Kidney (tissue), 14 donors: ENCODE measurements around the gene NUMBL. TPM values are rescaled to one million over a fixed set of nuclear protein-coding genes. Genes with fewer than 3 reads are reported as not detected.

Experiments
- DNase-seq, 5 donors: peaks; one replicate each; pipeline ENCODE4 v3.0.0-alpha.2; 2013 to 2020
- FAIRE-seq: peaks from 2 replicates; lab custom pipeline; 2012; peaks lifted over from hg19 to GRCh38; lab: Jason Lieb, UNC
- H3K27ac ChIP-seq, 2 donors: one replicate each; pipeline ENCODE4 v1.7.0; 2013; ENCODE audit warnings: low read depth in 2 of 2, low read length in 2 of 2, inconsistent platforms in 1 of 2
- H3K27me3 ChIP-seq: one replicate; pipeline ENCODE4 v1.7.1; 2013; ENCODE audit warnings: low read length, inconsistent platforms; ENCODE audit not compliant: control insufficient read depth, insufficient read depth
- H3K36me3 ChIP-seq, 3 donors: one replicate each; pipeline versions ENCODE4 v1.7.0 to v1.7.1; 2013; ENCODE audit warnings: low read length in 3 of 3, control low read depth in 1 of 3, inconsistent platforms in 1 of 3; ENCODE audit not compliant: insufficient read depth in 3 of 3, control insufficient read depth in 2 of 3
- H3K4me1 ChIP-seq, 3 donors: one replicate each; pipeline versions ENCODE4 v1.7.0 to v1.7.1; 2013; ENCODE audit warnings: low read length in 3 of 3, inconsistent platforms in 1 of 3, low read depth in 1 of 3; ENCODE audit not compliant: control insufficient read depth in 2 of 3, insufficient read depth in 2 of 3
- H3K4me3 ChIP-seq, 3 donors: one replicate each; pipeline versions ENCODE4 v1.7.0 to v1.8.1; 2013; ENCODE audit warnings: low read length in 3 of 3, control low read depth in 1 of 3, inconsistent platforms in 1 of 3
- H3K9ac ChIP-seq, 3 donors: one replicate each; pipeline versions ENCODE4 v1.7.0 to v1.7.1; 2013; ENCODE audit warnings: low read length in 3 of 3, control low read depth in 1 of 3, inconsistent platforms in 1 of 3
- H3K9me3 ChIP-seq, 3 donors: one replicate each; pipeline versions ENCODE4 v1.7.0 to v1.7.1; 2013; ENCODE audit warnings: low read length in 3 of 3, control low read depth in 1 of 3, inconsistent platforms in 1 of 3; ENCODE audit not compliant: control insufficient read depth in 2 of 3, insufficient read depth in 1 of 3
- CTCF ChIP-seq: IDR thresholded peaks from 3 replicates; pipeline ENCODE4 v1.5.1; 2012; ENCODE audit warnings: mild to moderate bottlenecking, moderate library complexity, borderline replicate concordance; ENCODE audit not compliant: insufficient read depth; ENCODE audit errors: extremely low read depth
- intact Hi-C: fragments of 100-400 bp; cut with DNase I; formaldehyde crosslinking; loops from one replicate; pipeline ENCODE4 v1.11.1; 2022
- polyA plus RNA-seq: library from polyadenylated mRNA; stranded (reverse); fragments of 350-450 nt; fragmentation: Illumina TruSeq; extraction: RNeasy Lipid Tissue Mini Kit (QIAGEN cat#74804); gene quantifications from one replicate; pipeline ENCODE4 v1.2.3, GENCODE V29; 2014; ENCODE audit warnings: low read depth, low replicate concordance; ENCODE audit not compliant: insufficient read depth
- total RNA-seq: library from RNA; stranded (reverse); fragmentation: NEBNext Ultra II Directional; extraction: Animal tissue kit (Norgen Biotek cat#: 25700); gene quantifications from one replicate; pipeline ENCODE4 v1.2.1, GENCODE V29; 2021
- donor health status: control.
- donor health status: control.
- donor health status: control.
- donor health status: control.
- donor health status: control.
- donor health status: DM: yes; HTN: yes; CAD: no.
- donor health status: Normal renal cell carcinoma (clear cell type).

The NUMBL gene
- total and polyA plus RNA-seq, 2 donors from 2014 or later, result 3.3 to 24.3 TPM

- no peak overlapping the region for H3K9ac ChIP-seq
- peaks cover 15 to 24% (median 19%) of the 10 kb centered on the region in 3 donors for H3K36me3 ChIP-seq
- peak in 1 of 5 donors; percentile 26 for DNase-seq
- H3K4me1 ChIP-seq, result no peaks in the 10 kb centered on the region
- no peak overlapping the region for H3K4me3 ChIP-seq
- peaks cover 0 to 3% (median 0%) of the 10 kb centered on the region in 3 donors for H3K9me3 ChIP-seq
- no peak for FAIRE-seq
- intact Hi-C loops, result no loop called here
- TF ChIP-seq CTCF, result no peak
- no peaks in the 10 kb centered on the region for H3K27me3 ChIP-seq
- no peak overlapping the region for H3K27ac ChIP-seq
Observed at GRCh38 chr19:40671404-40671803, 19.0 kb downstream of the NUMBL start.

- no peak for TF ChIP-seq CTCF
- H3K27ac ChIP-seq, result no peak overlapping the region
- peaks cover 0 to 3% (median 0%) of the 10 kb centered on the region in 3 donors for H3K9me3 ChIP-seq
- no peaks in the 10 kb centered on the region for H3K4me1 ChIP-seq
- FAIRE-seq (no peak), DNase-seq (no peak)
- intact Hi-C loops, result loop anchor here (10.0 kb wide), 1 partner anchor 136 kb away; no protein-coding TSS in a partner anchor
- peaks cover 15 to 24% (median 19%) of the 10 kb centered on the region in 3 donors for H3K36me3 ChIP-seq
- no peak overlapping the region for H3K9ac ChIP-seq
- no peak overlapping the region for H3K4me3 ChIP-seq
- no peaks in the 10 kb centered on the region for H3K27me3 ChIP-seq
Observed at GRCh38 chr19:40668991-40669614, 21.3 kb downstream of the NUMBL start.

GRCh38 chr19:40667602-40668001 lies 22.8 kb downstream of the NUMBL start:
- intact Hi-C loops, result loop anchor here (10.0 kb wide), 1 partner anchor 137 kb away; no protein-coding TSS in a partner anchor
- Histone ChIP-seq H3K27ac (no peak overlapping the region), H3K9ac (no peak overlapping the region), H3K4me3 (no peak overlapping the region), H3K9me3 (peaks cover 0 to 3% (median 0%) of the 10 kb centered on the region in 3 donors), H3K36me3 (peaks cover 13 to 17% (median 14%) of the 10 kb centered on the region in 3 donors), H3K27me3 (no peaks in the 10 kb centered on the region), H3K4me1 (peaks cover 0 to 5% (median 0%) of the 10 kb centered on the region in 3 donors)
- FAIRE-seq, result no peak
- DNase-seq, result peak in 1 of 5 donors; percentile 59
- TF ChIP-seq CTCF, result no peak
